GM12892 (cell line): Measurements from ENCODE around the gene HYDIN.
"Not testable (repeated sequence)": the region's sequence is repeated elsewhere in the genome, so short reads cannot be mapped to it uniquely, and the experiment has no call there.

Experiments
- POLR2A ChIP-seq: IDR thresholded peaks from 2 replicates; pipeline ENCODE4 v1.6.1; 2011; ENCODE audit warnings: low read depth, low read length, control low read depth
- POLR2AphosphoS5 ChIP-seq: IDR thresholded peaks from 2 replicates; pipeline ENCODE4 v1.6.1; 2011; ENCODE audit warnings: low read depth, low read length, control low read depth
- TAF1 ChIP-seq: IDR thresholded peaks from 2 replicates; pipeline ENCODE4 v1.6.1; 2011; ENCODE audit warnings: low read depth, mild to moderate bottlenecking, control low read depth, low read length, borderline replicate concordance

GRCh38 chr16:71151654-71152053, 78.9 kb downstream of the HYDIN start:
- not testable (repeated sequence) for TF ChIP-seq POLR2A, POLR2AphosphoS5, TAF1
